ENCODE results near the gene MBP.

The MBP gene

GRCh38 chr18:77054288-77054605, 78.3 kb downstream of the MBP start:
- peak overlapping the region; percentile 28 for H3K4me3 Mint-ChIP-seq
- H3K27me3 Mint-ChIP-seq (ENCODE audit: low read depth, poor library complexity): peaks cover 14% of the 10 kb centered on the region
- DNase-seq: no peak
- no peaks in the 10 kb centered on the region for H3K36me3 Mint-ChIP-seq (ENCODE audit: low read depth)
- H3K4me1 Mint-ChIP-seq: peaks cover 50% of the 10 kb centered on the region
- H3K9me3 Mint-ChIP-seq: no peaks in the 10 kb centered on the region
- no peak overlapping the region for H3K27ac Mint-ChIP-seq
- TF ChIP-seq CTCF (IDR thresholded peaks at IDR 0.05): no peak

GRCh38 chr18:77053616-77054287, 78.8 kb downstream of the MBP start:
- TF ChIP-seq CTCF (IDR thresholded peaks at IDR 0.05): no peak
- no peaks in the 10 kb centered on the region for H3K36me3 Mint-ChIP-seq (ENCODE audit: low read depth)
- peaks cover 14% of the 10 kb centered on the region for H3K27me3 Mint-ChIP-seq (ENCODE audit: low read depth, poor library complexity)
- H3K27ac Mint-ChIP-seq: peak overlapping the region; percentile 17
- peaks cover 48% of the 10 kb centered on the region for H3K4me1 Mint-ChIP-seq
- H3K9me3 Mint-ChIP-seq: no peaks in the 10 kb centered on the region
- H3K4me3 Mint-ChIP-seq: peak overlapping the region; percentile 28
- DNase-seq: no peak

GRCh38 chr18:77052983-77053309, 79.6 kb downstream of the MBP start:
- no peak for DNase-seq
- Mint-ChIP-seq H3K9me3 (no peaks in the 10 kb centered on the region), H3K36me3 (ENCODE audit: low read depth) (no peaks in the 10 kb centered on the region), H3K27me3 (ENCODE audit: low read depth, poor library complexity) (peaks cover 14% of the 10 kb centered on the region), H3K27ac (no peak overlapping the region), H3K4me1 (peaks cover 44% of the 10 kb centered on the region), H3K4me3 (no peak overlapping the region)
- no peak for TF ChIP-seq CTCF (IDR thresholded peaks at IDR 0.05)

GRCh38 chr18:77052297-77052982, 80.1 kb downstream of the MBP start:
- Mint-ChIP-seq H3K4me1 (peaks cover 43% of the 10 kb centered on the region), H3K36me3 (ENCODE audit: low read depth) (no peaks in the 10 kb centered on the region), H3K27me3 (ENCODE audit: low read depth, poor library complexity) (peaks cover 14% of the 10 kb centered on the region), H3K27ac (no peak overlapping the region), H3K9me3 (no peaks in the 10 kb centered on the region), H3K4me3 (no peak overlapping the region)
- no peak for DNase-seq
- no peak for TF ChIP-seq CTCF (IDR thresholded peaks at IDR 0.05)

- Mint-ChIP-seq H3K9me3 (no peaks in the 10 kb centered on the region), H3K4me3 (no peak overlapping the region), H3K4me1 (peaks cover 36% of the 10 kb centered on the region), H3K36me3 (ENCODE audit: low read depth) (no peaks in the 10 kb centered on the region), H3K27ac (no peak overlapping the region), H3K27me3 (ENCODE audit: low read depth, poor library complexity) (peaks cover 14% of the 10 kb centered on the region)
- no peak for TF ChIP-seq CTCF (IDR thresholded peaks at IDR 0.05)
- no peak for DNase-seq
These were observed 80.8 kb downstream of the MBP start for GRCh38 chr18:77051581-77052296.
